Activated CD8-positive, alpha-beta memory T cell treated with anti-CD3 and anti-CD28 coated beads, Interleukin-2, amount 50 U/mL, for 48 hours (primary cell): ENCODE measurements around the gene ZNF519.
"Not testable (repeated sequence)": the region's sequence is repeated elsewhere in the genome, so short reads cannot be mapped to it uniquely, and the experiment has no call there.

ENCODE experiments used
- DNase-seq: peaks from one replicate; pipeline ENCODE4 v3.0.0-alpha.2; 2020

Gene ZNF519

GRCh38 chr18:14146771-14147170 is 14.5 kb upstream of the ZNF519 start:
- not testable (repeated sequence) for DNase-seq

GRCh38 chr18:14145581-14146338 is 13.5 kb upstream of the ZNF519 start:
- not testable (repeated sequence) for DNase-seq

- not testable (repeated sequence) for DNase-seq
Measured at GRCh38 chr18:14145021-14145420, 12.8 kb upstream of the ZNF519 start.

- no peak for DNase-seq
Measured at GRCh38 chr18:14144628-14144895, 12.3 kb upstream of the ZNF519 start.

- not testable (repeated sequence) for DNase-seq
Measured at GRCh38 chr18:14143871-14144627, 11.8 kb upstream of the ZNF519 start.

GRCh38 chr18:14143396-14143795 is 11.2 kb upstream of the ZNF519 start:
- not testable (repeated sequence) for DNase-seq

GRCh38 chr18:14142177-14142576 is 9.9 kb upstream of the ZNF519 start:
- DNase-seq = not testable (repeated sequence)

- not testable (repeated sequence) for DNase-seq
Measured at GRCh38 chr18:14139583-14139982, 7.3 kb upstream of the ZNF519 start.

GRCh38 chr18:14137971-14138370 is 5.7 kb upstream of the ZNF519 start:
- not testable (repeated sequence) for DNase-seq

GRCh38 chr18:14131696-14132270 is 452 bp downstream of the ZNF519 start:
- not testable (repeated sequence) for DNase-seq

- DNase-seq = not testable (repeated sequence)
Measured at GRCh38 chr18:14130804-14131203, 1.4 kb downstream of the ZNF519 start.

- DNase-seq = no peak
Measured at GRCh38 chr18:14124689-14125088, 7.5 kb downstream of the ZNF519 start.

GRCh38 chr18:14122097-14122496 is 10.1 kb downstream of the ZNF519 start:
- no peak for DNase-seq

GRCh38 chr18:14120926-14121325 is 11.3 kb downstream of the ZNF519 start:
- DNase-seq = no peak

- DNase-seq = no peak
Measured at GRCh38 chr18:14117606-14118005, 14.6 kb downstream of the ZNF519 start.

- no peak for DNase-seq
Measured at GRCh38 chr18:14106906-14107305, 25.3 kb downstream of the ZNF519 start.

GRCh38 chr18:14104906-14105748 is 27.1 kb downstream of the ZNF519 start:
- DNase-seq = no peak

GRCh38 chr18:14104201-14104600 is 28.0 kb downstream of the ZNF519 start:
- DNase-seq = no peak

- DNase-seq = peak; percentile 58
Measured at GRCh38 chr18:14100503-14101286, 31.5 kb downstream of the ZNF519 start.

GRCh38 chr18:14098428-14098827 is 33.8 kb downstream of the ZNF519 start:
- no peak for DNase-seq

- no peak for DNase-seq
Measured at GRCh38 chr18:14097761-14098160, 34.5 kb downstream of the ZNF519 start.

- no peak for DNase-seq
Measured at GRCh38 chr18:14093307-14093915, 38.8 kb downstream of the ZNF519 start.
